Neural crest cell (in vitro differentiated cells): ENCODE results near the gene WWOX. TPM values are rescaled to one million over a fixed set of nuclear protein-coding genes. Genes with fewer than 3 reads are reported as not detected.

Source experiments
- DNase-seq: peaks from one replicate; pipeline ENCODE4 v3.0.0; 2021; ENCODE audit warnings: low read depth, mixed read lengths, low spot score
- H3K27ac Mint-ChIP-seq: one replicate; pipeline ENCODE4 v1.8.0; 2021; ENCODE audit warnings: mild to moderate bottlenecking, mixed read lengths; ENCODE audit not compliant: unreplicated experiment
- H3K27me3 Mint-ChIP-seq: 2 replicates; pipeline ENCODE4 v1.8.0; 2021; ENCODE audit warnings: low read depth, mild to moderate bottlenecking, mixed read lengths
- H3K36me3 Mint-ChIP-seq: 2 replicates; pipeline ENCODE4 v1.8.0; 2021; ENCODE audit warnings: low read depth, mild to moderate bottlenecking, mixed read lengths
- H3K4me1 Mint-ChIP-seq: 2 replicates; pipeline ENCODE4 v1.8.0; 2021; ENCODE audit warnings: mixed read lengths
- H3K4me3 Mint-ChIP-seq: one replicate; pipeline ENCODE4 v1.8.0; 2021; ENCODE audit warnings: mild to moderate bottlenecking, mixed read lengths
- H3K9me3 Mint-ChIP-seq: 2 replicates; pipeline ENCODE4 v1.8.0; 2021; ENCODE audit warnings: mixed read lengths
- total RNA-seq: library from RNA; stranded (reverse); gene quantifications from 2 replicates; pipeline ENCODE4 v1.2.1, GENCODE V29; 2021
- TF ChIP-seq, protein P1 (sequence below): fragments of 200-600 bp; sonication (generic); conservative IDR thresholded peaks from 2 replicates; pipeline ENCODE4 v1.5.0; 2021; ENCODE audit warnings: antibody characterized with exemption, mild to moderate bottlenecking

The WWOX gene
- total RNA-seq, 1 donor from 2014 or later, result 30.5 TPM

- TF ChIP-seq, protein P1, sequence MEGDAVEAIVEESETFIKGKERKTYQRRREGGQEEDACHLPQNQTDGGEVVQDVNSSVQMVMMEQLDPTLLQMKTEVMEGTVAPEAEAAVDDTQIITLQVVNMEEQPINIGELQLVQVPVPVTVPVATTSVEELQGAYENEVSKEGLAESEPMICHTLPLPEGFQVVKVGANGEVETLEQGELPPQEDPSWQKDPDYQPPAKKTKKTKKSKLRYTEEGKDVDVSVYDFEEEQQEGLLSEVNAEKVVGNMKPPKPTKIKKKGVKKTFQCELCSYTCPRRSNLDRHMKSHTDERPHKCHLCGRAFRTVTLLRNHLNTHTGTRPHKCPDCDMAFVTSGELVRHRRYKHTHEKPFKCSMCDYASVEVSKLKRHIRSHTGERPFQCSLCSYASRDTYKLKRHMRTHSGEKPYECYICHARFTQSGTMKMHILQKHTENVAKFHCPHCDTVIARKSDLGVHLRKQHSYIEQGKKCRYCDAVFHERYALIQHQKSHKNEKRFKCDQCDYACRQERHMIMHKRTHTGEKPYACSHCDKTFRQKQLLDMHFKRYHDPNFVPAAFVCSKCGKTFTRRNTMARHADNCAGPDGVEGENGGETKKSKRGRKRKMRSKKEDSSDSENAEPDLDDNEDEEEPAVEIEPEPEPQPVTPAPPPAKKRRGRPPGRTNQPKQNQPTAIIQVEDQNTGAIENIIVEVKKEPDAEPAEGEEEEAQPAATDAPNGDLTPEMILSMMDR, result no peak
- Mint-ChIP-seq H3K36me3 (no peaks in the 10 kb centered on the region), H3K4me3 (no peak overlapping the region), H3K27ac (no peak overlapping the region), H3K4me1 (peaks cover 7% of the 10 kb centered on the region), H3K9me3 (peaks cover 3% of the 10 kb centered on the region), H3K27me3 (no peaks in the 10 kb centered on the region)
- no peak for DNase-seq
Observed at GRCh38 chr16:78635807-78636206, 536.4 kb downstream of the WWOX start.

DNA sequence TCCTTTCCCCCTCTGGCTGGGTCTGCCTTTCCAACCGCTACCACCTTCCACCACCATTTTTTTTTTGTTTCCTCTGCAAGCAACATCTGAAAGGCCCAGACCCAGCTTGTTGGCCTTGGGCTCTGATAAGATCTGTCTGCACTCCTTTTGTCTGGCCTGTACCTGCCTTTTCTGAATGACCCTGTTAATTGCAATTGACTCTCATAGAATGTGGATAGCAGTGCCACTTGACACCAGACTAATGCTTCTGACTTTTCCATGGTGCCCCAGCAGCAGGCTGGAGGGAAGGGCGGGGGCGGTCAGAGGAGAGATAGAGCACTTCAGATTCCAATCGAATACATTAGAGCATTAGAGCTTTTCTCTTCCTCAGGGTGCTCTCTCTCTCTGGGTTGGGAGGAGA is 538.9 kb downstream of the WWOX start:
- Mint-ChIP-seq H3K36me3 (no peaks in the 10 kb centered on the region), H3K27me3 (peaks cover 14% of the 10 kb centered on the region), H3K9me3 (no peaks in the 10 kb centered on the region), H3K27ac (no peak overlapping the region), H3K4me3 (no peak overlapping the region), H3K4me1 (peaks cover 16% of the 10 kb centered on the region)
- TF ChIP-seq, protein P1, result no peak
- DNase-seq, result no peak

GRCh38 chr16:78639775-78640174 is 540.3 kb downstream of the WWOX start:
- no peak overlapping the region for H3K27ac Mint-ChIP-seq
- TF ChIP-seq, protein P1, result no peak
- DNase-seq, result no peak
- peaks cover 14% of the 10 kb centered on the region for H3K27me3 Mint-ChIP-seq
- H3K9me3 Mint-ChIP-seq, result no peaks in the 10 kb centered on the region
- peaks cover 16% of the 10 kb centered on the region for H3K4me1 Mint-ChIP-seq
- no peak overlapping the region for H3K4me3 Mint-ChIP-seq
- no peaks in the 10 kb centered on the region for H3K36me3 Mint-ChIP-seq

GRCh38 chr16:78640886-78641285 is 541.4 kb downstream of the WWOX start:
- Mint-ChIP-seq H3K27me3 (peaks cover 14% of the 10 kb centered on the region), H3K4me1 (peaks cover 16% of the 10 kb centered on the region), H3K4me3 (no peak overlapping the region), H3K27ac (no peak overlapping the region), H3K36me3 (no peaks in the 10 kb centered on the region), H3K9me3 (peaks cover 6% of the 10 kb centered on the region)
- TF ChIP-seq, protein P1, result no peak
- no peak for DNase-seq

DNA sequence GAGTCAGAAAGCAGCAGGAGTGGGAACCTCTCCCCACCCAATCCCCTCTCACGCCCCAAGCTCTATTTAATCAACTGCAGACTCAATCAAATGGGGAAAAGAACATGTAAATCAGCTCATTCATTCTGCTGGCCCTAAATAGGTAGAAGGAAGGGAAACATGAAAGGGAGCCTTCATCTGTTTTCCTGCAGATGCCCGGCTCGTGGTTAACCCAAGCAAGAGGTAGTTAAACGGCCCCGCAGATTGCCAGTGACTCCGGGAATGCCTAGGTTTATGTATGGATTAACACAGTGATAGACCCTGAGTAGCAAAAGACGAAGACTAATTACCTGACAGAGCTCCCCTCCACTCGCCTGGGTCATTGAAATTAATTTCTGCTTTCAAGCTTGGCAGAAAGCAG is 542.0 kb downstream of the WWOX start:
- no peak overlapping the region for H3K4me3 Mint-ChIP-seq

More for the DNA sequence above, 542.0 kb downstream of the WWOX start:
- Mint-ChIP-seq H3K27ac (no peak overlapping the region), H3K4me1 (peaks cover 16% of the 10 kb centered on the region), H3K9me3 (peaks cover 7% of the 10 kb centered on the region), H3K27me3 (peaks cover 14% of the 10 kb centered on the region), H3K36me3 (no peaks in the 10 kb centered on the region)
- TF ChIP-seq, protein P1, result no peak
- DNase-seq, result no peak
